ENCODE data around the gene NBPF8.
"Not testable (repeated sequence)": the region's sequence is repeated elsewhere in the genome, so short reads cannot be mapped to it uniquely, and the experiment has no call there.

The NBPF8 gene

GRCh38 chr1:120414911-120415480 lies at the start of gene NBPF8:
TSS of gene NBPF8 (plus strand) at chr1:120415035. CDS start at chr1:120436523, 21,488 bp downstream.
- peak; percentile 57 for DNase-seq

GRCh38 chr1:120367709-120368108 lies 47.1 kb upstream of the NBPF8 start:
- not testable (repeated sequence) for DNase-seq

- DNase-seq: not testable (repeated sequence)
These were observed 28.2 kb upstream of the NBPF8 start for GRCh38 chr1:120386651-120387050.

- not testable (repeated sequence) for DNase-seq
These were observed 26.2 kb upstream of the NBPF8 start for GRCh38 chr1:120388597-120389126.

- not testable (repeated sequence) for DNase-seq
These were observed 23.5 kb upstream of the NBPF8 start for GRCh38 chr1:120391365-120391764.

- not testable (repeated sequence) for DNase-seq
These were observed 21.3 kb upstream of the NBPF8 start for GRCh38 chr1:120393316-120394232.

- DNase-seq: not testable (repeated sequence)
These were observed 9.5 kb upstream of the NBPF8 start for GRCh38 chr1:120405348-120405747.

GRCh38 chr1:120414451-120414850 lies 384 bp upstream of the NBPF8 start:
- not testable (repeated sequence) for DNase-seq

- DNase-seq: peak; percentile 7
These were observed 692 bp downstream of the NBPF8 start for GRCh38 chr1:120415492-120415961.

- DNase-seq: not testable (repeated sequence)
These were observed 10.2 kb downstream of the NBPF8 start for GRCh38 chr1:120425063-120425462.

GRCh38 chr1:120431626-120432025 lies 16.8 kb downstream of the NBPF8 start:
- not testable (repeated sequence) for DNase-seq

- not testable (repeated sequence) for DNase-seq
These were observed 19.0 kb downstream of the NBPF8 start for GRCh38 chr1:120433831-120434230.

GRCh38 chr1:120449124-120449523 lies 34.3 kb downstream of the NBPF8 start:
- not testable (repeated sequence) for DNase-seq
